ENCODE data around the gene CNTF.

GRCh38 chr11:58606930-58607714, 15.3 kb upstream of the CNTF start:
- TF ChIP-seq, protein P1, sequence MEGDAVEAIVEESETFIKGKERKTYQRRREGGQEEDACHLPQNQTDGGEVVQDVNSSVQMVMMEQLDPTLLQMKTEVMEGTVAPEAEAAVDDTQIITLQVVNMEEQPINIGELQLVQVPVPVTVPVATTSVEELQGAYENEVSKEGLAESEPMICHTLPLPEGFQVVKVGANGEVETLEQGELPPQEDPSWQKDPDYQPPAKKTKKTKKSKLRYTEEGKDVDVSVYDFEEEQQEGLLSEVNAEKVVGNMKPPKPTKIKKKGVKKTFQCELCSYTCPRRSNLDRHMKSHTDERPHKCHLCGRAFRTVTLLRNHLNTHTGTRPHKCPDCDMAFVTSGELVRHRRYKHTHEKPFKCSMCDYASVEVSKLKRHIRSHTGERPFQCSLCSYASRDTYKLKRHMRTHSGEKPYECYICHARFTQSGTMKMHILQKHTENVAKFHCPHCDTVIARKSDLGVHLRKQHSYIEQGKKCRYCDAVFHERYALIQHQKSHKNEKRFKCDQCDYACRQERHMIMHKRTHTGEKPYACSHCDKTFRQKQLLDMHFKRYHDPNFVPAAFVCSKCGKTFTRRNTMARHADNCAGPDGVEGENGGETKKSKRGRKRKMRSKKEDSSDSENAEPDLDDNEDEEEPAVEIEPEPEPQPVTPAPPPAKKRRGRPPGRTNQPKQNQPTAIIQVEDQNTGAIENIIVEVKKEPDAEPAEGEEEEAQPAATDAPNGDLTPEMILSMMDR (IDR thresholded peaks at IDR 0.05) = no peak
- no peak for TF ChIP-seq POLR2A (IDR thresholded peaks at IDR 0.05)
